Measurements from ENCODE around the gene AQP9.
A peak's percentile ranks its signal among the peaks of the same experiment; 100 is the strongest.

Gene AQP9

GRCh38 chr15:58224068-58224467 lies 85.9 kb downstream of the AQP9 start:
- no peak for DNase-seq (ENCODE audit: low read depth in 2 of 2)

GRCh38 chr15:58227706-58228543 lies 89.7 kb downstream of the AQP9 start:
- DNase-seq (ENCODE audit: low read depth in 2 of 2), result peak; percentile 58 to 60

GRCh38 chr15:58228718-58229117 lies 90.5 kb downstream of the AQP9 start:
- DNase-seq (ENCODE audit: low read depth in 2 of 2), result peak; percentile 74 to 75

GRCh38 chr15:58229297-58229768 lies 91.2 kb downstream of the AQP9 start:
- no peak for DNase-seq (ENCODE audit: low read depth in 2 of 2)

DNA sequence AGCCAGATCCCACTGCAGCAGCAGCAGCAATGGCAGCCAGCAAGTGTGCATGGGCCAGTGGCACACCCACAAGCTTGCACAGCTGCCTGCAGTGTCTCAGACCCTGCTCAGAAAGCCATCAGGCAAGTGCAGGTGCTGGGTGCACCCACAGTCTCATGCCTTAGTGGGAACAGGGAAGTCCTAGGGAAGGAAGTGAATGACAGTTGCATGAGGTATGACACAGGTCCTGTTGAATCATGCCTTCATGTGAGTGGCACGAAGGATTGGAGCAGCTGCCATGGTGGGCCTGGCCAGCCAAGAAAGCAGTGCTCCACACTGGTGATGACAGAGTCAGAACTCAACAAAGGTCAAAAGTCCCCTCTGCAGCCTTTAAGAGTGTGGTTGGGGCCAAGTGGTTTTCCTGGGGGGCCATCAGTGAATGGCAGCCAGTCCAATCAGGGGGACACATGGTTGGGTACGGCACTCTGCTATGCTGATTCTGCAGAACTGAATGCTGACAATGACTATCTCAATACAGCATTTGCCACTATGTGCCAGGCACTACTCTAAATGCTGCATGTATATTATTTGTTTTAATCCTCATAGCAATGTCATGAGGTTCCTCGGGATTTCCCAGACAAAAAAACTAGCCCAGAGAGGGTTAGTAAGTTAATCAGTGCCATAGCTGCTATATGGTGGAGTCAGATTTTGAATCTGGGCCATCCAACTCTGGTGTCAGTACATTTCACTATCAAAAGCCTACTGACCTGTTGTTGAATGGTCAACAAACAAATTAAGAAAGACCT lies 94.3 kb downstream of the AQP9 start:
- no peak for DNase-seq (ENCODE audit: low read depth in 2 of 2)

GRCh38 chr15:58233341-58233740 lies 95.2 kb downstream of the AQP9 start:
- DNase-seq (ENCODE audit: low read depth in 2 of 2), result no peak
